ENCODE measurements around the gene TUBA4A.

The TUBA4A gene

DNA sequence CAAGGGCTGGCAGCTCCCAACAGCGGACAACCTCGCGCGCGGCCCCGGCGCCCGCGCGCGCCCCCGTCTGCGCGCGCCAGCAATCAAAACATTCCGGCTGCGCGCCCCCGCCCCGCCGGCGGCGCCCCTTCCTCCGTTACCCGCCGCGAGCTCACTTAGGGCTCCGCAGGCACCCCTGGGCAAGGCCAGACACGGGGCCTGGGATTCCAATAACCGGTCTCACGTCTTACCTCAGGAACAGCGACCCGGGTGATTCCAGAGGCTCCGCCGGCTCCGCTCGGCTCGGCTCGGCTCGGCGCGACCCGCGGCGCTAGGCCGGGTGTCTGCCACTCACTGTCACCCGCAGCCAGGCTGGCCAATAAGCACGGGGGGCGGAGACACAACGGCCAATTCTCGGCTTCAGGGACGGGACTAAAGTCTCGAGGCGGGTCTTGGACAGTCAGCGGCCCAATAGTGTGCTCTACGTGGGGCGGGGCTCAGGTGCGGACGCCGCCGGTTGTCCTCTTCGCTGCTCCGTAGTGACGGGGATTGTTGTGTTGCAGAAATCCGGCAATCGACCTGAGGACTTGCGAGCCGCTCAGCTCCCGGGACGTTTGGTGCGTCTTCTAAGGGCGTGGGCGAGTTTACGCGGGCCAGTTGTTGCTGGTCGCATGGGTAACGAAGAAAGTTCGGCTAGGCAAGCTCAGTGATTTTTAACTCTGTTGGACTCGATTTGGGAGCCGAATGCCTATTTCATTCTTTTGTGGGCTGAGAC lies 24.2 kb downstream of the TUBA4A start, which contains the start of the genes ANKZF1 and ATG9A:
Gene ANKZF1 (plus strand): TSS at position 502 of the 754 bp plus-strand sequence. CDS start 452 bp downstream, outside the sequence.
Gene ATG9A (minus strand): TSS at position 332 of the 754 bp plus-strand sequence. CDS start 1,612 bp downstream, outside the sequence.
- peak; percentile 94 for DNase-seq

DNA sequence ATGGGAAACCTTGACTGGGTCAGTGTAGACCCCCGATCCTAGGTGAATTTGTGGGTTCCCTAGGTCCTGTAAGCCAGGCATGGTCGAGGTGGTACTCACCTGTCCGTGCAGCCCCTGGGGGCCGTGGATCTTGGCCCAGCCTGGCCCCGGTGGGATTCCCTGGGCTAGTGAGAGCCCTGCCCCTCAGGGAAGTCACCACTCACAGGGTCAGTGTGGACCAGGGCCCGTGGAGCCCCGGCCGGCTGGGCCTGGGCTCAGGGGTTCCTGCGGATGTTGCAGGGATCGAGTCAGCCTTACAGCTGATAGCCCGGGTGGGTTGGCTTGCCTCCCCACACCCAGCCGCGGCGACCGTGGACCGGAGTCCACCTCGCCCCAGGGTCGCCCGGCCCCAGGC lies 24.8 kb downstream of the TUBA4A start:
- no peak for DNase-seq

DNA sequence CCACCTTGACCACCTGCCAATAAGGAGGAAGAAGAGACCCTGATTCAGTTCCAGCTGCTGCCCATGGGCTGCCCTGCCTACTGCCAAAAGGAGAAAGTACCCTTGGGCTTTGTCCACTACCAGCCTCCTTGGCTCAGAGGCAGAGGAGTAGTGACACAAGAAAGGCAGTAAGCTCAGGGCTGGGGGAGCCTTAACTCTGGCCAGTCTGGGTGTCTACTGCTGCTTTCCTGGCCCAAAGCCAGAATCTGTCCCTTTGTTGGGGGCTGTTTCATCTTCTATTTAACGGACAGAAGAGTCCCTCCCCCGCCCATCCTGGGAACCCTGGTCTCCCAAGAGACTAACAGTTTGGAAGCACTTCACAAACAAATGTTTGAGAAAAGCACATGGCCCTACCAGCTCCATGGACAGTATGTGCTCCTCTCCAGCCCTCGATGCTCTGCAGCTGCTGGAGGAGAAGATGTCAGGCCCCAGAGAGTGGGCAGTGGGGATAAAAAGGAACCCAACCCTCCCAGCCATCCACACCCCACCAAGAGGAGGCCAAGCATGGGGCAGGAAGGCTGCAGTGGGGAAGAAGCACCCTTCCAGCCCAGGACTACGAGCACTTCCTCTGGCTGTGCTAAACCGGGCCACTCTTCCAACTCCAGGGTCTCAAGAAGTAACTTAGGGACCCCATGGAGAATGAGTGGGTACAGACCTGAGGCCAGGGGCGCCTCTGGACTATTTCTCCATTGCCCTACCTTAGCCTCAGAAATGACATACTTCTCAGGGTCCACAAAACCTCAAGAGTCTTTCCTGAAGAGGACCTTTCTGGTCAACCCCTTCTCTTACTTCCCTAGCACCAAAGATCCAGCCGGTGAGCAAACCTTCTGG lies 25.4 kb downstream of the TUBA4A start:
- DNase-seq: no peak

DNA sequence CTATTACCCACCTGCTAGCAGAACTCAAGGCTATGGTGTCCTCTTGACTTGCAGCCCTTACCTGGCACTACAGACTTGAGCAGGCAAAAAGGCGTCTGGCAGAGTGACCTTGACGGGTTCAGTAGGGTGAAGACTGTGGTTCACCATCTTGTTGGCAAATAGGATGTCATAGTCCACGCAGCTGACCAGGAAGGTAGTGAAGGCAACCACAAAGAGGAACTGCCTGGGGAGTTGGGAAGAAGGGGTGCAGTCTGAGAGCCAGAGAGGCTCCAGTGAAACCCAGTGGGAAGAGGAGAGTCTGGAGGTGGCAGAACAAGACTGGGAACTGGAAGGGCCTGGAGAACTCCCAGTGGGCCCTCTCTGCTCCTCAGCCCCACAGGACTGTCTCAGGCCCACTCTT lies 28.4 kb downstream of the TUBA4A start:
- no peak for DNase-seq

DNA sequence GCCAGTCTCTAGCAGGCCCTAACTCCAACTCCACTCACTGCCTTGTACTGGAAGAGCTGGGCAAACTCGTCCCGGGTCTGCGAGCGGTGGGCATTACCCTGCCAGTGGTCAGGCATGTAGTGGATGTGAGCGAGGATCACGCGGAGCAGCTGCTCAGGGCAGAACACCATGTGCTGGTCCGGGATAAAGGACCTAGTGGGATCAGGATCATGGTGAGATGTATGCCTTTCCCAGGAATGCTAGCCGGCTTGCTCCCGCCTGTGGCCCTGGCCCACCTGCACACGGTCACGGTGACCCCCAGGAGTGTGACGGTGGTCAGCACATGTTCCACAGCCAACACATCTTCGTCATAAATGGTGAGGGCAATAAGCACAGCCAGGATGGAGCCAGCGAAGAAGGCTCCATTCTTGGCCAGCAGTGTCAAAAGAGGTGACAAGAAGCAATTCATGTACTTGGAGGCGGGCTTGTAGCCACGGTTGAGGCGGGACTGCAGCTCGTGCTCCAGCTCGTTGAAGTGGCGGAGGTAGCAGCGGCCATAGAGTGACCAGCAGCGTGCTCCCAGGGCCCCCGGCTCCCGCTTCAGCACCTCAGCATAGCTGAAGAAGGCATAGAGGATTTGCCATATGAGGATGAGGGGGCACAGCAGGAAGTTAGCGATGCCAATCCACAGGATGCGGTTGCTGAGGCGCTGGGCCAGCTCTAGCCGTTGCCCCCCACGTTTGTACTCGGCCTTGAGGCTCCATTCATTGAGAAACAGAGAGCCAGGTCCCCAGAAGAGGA lies 29.7 kb downstream of the TUBA4A start:
- no peak for DNase-seq

DNA sequence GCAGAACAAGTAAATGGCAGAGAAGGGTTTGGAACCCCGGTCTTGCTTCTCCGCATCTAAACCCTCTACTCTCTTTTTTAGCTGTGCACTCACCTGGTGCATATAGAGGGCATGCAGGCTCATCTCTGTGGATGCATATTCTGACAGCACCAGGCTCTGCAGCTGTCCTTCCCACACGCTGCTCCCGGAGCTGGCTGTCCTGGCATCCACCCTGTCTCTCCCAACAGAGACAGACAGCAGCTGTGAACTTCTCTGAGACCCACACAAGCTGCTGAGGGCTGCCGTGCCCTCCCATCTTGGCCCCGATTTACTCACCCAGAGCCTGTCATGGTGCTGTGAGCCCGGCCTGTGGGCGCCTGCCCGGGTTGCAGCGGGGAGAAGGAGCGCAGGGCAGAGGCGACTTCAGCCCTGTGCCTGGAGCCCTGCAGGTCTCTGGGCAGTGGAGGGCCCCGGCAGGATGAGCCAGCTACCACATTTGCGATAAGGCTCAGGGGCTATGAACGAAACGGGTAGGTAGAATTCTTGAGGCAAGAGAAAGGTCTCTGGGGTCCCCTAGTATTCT lies 31.7 kb downstream of the TUBA4A start:
- DNase-seq: no peak

DNA sequence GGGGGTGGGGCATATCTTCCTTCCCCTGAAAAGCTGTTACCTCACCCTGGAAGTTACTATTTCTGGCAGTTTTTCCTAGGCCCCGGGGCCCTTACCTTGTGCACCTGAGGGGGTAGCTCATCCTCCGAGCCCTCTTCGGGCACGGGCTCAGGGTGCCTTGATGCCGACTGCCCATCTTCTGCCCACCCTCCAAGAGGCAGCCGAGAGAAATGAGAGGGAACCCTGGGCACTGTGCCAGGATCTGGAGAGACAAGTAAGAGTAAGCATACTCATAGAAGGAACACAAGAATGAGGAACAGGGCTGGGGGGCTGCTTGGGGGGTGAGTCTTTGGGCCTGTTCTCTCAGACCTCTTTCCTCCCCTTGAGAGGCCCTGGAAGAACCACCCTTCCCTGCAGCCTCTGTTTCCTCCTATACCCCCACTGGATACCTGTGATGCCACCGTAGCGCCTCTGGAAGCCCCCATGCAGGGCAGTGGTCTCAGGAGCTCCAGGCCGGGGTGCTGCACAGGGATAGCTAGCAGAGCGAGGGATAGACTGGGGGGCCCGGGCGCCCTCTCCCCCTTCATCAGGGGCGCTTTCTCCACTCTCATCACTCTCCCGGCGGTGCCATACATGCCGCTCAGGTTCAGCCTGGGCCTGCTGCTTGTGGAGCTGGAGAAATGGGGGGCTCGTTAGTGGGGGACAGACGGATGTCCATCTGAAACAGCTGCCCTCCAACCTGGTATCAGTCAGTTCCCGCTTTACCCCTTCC lies 32.9 kb downstream of the TUBA4A start:
- DNase-seq: no peak

DNA sequence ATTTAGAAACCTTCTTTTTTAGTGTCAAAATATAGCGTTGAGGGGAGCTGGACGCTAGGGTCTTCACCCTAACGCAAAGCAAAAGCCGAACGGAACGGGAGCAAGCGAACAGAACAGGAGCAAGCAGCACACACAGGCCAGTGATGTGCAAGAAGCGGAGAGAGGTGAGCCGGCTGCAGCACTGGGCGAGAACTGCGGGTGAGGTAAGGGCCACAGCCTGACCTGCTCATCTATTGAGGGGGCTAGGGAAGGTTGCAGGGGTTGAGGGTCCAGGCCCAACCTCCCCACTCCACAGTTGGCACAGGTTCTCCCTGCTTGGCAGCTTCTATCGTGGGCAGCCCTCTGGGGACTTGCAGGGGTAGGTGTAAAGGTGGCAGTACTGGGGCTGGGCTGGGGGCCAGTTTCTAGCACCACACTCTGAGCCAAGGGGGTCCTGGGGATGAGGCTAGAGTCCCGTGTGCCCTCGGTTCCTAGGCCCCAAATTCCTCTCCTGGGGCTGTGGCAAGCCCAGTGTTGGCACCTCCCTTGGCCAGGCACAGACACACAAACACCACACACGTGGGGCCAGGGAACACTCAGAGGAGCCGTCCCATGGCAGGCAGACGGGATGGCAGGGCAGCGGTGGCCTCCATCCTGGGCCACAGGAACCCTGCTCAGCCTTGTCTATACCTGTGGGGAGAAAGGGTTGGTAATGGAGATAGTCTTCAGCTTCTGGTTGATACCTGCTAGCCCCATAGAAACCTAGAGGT lies 33.8 kb downstream of the TUBA4A start:
- no peak for DNase-seq

DNA sequence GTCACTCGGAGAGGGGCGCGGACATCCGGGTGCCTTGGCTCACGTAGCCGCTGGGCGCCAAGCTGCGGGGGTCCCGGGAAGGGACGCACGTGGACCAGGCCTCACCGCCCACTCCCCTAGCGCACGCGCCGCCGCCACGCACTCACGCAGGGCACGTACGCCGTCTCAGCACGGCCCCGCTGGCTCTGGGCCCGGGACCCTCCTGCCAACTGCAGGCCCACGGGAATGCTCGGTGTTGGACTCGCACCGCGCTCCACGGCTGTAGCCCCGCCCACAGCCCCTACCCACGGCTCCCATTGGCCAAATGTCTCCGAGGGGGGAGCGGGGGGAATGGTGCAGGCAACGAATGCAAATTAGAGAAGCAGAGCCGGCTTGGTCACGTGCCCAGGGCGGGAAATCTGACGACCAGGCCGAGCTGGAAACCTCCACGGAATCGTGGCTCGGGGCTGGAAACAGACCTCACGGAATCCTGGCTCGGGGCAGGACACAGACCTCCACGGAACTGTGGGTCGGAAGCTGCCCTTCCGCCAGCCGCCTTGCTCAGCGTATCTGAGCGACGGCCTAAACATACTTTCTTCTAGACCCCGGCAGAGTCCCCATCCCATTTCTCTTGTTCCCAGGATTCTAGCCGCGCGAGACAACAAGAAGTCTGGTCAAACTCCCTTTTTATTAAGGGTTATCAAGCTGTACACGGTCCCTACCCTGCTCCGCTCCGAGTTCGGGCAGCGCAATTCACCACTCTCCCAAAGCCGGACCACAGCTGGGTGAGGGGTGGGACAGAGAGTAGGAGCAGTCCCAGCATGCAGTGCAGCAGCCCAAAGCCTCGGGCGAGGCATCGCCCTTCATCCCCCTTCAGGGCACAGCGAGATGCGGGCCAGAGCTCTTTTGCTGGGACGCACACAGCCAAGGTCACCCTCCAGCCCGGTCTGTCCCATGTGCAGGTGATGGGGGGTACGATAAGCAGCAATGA lies 34.7 kb downstream of the TUBA4A start, which contains the start of gene ABCB6:
Gene ABCB6 (minus strand): TSS at position 227 of the 970 bp plus-strand sequence. CDS start 285 bp downstream, outside the sequence.
- DNase-seq: peak; percentile 83

DNA sequence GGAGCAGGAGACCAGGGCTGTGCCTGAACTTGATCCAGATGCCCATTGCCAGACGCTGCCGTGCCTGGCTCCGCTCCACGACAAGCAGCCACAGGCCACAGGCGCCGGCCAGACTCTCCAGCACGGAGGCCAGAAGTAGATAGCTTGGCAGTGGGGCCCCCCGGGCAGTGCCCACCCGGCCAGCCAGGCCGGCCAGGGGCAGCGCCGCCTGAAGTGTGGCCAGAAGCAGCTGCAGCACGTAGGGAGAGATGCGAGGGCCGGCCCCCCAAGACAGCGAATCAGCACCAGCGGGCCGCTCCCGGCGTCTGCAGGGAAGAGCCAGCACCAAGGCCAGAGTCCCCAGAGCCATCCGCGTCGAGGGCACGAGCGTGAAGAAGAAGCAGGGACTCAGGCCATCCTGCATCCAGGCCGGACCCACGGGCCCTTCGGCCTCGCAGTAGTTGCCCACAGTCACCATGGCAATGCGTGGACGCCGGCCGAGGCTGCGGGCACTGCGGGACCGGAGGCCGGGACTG lies 35.4 kb downstream of the TUBA4A start:
- peak; percentile 18 for DNase-seq

DNA sequence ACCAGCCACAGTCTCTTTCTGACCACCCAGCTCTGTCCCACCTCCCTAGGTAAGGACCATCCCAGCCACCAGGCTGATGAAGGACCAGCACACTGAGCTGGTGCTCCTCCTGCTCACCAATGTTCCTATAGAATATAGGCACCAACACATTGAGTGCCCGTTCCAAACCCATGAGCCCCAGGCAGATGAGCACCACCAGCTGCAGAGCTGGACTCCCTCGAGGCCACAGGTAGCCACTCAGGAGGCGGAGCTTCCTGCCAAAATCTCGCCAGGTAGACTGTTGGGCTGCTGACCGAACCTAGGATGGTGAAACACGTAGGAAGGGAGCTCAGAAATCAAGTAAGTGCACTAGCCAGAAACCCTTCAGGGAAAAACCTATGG lies 37.2 kb downstream of the TUBA4A start:
- DNase-seq: no peak

DNA sequence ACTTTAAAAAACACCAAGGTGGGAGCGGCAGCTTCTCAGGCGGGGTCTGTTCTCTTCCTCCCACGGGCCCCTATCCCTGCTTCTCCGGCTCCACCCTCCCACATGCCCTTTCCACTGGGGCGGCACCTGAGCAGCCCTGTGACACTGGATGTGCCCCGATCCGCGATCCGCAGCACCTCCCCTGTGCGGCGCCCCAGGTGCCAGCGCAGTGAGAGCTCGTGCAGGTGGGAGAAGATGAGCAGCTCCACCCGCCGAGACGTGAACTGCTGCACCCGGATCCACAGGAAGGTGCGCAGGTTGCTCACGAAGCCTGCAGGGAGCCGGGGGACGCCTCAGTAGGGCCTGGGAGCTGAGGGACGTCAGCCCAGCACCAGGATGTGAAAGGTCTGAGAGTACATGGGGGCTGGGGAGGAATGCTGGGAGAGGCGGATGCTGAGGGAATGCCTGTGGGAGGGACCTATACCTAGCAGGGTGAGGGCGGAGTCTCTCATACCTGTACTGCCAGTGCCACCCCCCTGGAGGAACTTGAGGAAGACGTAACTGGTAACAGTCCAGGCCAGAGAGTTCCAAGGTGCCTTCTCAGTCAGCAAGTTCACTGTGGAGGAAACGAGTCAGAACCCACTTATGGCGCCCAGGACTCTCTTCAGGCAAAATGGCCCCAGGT lies 37.7 kb downstream of the TUBA4A start:
- no peak for DNase-seq

DNA sequence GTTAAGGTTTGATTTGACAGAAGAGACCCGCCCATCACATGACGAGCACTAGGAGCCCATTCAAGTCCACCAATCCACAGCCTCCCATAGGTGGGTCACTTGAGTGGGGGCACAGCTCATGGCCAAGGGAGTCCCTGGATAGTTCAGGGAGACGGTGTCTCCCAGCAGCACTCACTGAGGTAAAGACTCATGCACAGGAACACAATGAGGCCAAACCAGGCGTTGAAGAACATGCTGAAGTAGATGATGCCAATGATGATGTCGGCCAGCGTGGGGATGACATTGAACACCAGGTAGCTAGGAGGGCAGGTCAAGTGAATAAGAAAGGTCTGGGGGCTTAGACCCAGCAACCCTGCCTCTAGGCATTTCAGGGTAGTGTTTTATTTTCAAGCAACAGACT lies 38.9 kb downstream of the TUBA4A start:
- DNase-seq: no peak

DNA sequence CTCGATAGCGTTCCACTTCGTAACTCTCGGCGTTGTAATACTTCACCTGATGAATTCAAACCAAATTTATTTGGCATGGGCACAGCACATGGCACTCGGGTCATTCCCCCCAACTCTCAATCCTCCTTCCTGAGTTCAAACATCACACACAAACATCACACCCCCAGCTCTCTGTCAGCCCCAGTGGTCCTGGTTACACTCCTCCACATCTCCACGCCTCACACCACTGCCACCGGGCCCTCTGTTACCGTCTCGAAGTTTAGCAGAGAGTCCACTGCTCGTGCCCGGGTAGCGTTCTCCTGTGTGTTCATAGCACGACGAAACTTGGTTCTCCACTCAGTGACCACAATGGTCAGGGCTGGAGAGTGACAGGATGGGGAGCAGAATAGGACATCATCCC lies 39.6 kb downstream of the TUBA4A start:
- no peak for DNase-seq

DNA sequence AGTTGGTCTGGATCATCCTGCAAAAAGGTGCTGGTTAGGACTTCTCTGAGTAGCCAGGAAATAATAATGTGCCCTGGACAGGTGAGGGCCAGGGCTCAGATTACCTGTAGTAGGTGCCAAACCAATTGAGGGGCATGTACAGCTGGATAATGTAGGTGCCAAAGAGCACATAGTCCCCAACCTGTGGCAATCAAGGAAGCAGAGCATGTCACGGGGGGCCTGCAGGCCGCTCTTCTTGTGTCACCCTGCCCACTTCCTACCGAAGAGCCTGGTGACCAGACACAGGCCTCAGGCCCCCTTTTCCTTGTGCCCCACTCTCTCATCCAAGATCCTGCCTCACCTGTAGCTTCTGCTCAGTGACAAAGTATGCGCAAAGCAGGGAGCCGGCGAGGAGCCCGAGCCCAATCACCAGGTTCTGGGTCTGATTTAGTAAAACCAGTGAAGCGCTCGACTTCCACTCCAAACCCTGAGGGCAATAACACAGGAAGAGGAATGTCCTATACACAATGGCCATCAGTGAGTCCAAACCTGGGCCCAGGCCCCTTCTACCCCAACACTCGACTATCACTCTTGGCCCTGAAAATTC lies 40.1 kb downstream of the TUBA4A start:
- DNase-seq: no peak

DNA sequence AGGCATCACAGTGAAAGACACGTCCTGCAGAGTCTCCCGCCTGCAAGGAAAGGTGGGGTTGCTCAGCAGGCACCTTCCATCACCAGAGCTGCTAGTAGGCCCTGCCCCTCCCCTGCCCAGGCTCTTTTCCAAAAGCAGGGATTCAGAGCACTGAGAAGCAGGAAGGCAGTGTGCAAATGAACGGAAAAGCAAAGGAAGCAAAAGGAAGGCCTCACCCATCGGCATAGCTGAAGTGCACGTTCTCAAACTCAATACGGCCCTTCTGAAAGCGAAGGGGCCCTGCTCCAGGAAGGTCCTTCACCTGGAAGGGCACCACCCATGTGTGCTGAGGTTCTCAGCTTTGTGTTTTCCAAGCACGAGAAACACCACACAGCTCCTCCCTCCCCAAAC lies 40.7 kb downstream of the TUBA4A start:
- DNase-seq: no peak

DNA sequence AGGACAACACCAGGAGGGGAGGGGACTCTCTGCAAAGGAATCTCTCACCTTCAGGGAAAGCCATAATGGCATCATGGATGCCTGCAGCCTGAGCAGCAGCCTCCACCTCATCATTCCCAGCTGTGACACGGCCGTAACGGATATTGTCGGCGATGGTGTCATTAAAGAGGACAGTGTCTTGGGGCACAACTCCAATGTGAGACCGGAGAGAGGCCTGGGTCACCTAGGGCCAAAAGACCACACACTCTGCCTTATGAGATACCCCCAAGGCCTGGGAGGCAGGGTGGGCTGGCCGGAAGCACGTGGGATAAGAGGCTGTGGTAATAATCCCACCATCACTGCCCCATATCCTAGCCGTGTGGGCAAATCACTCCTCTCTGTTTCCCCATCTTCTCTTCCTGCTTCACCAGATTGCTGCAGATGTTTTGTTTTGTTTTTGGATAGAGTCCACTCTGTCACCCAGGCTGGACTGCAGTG lies 42.8 kb downstream of the TUBA4A start:
- DNase-seq: no peak

DNA sequence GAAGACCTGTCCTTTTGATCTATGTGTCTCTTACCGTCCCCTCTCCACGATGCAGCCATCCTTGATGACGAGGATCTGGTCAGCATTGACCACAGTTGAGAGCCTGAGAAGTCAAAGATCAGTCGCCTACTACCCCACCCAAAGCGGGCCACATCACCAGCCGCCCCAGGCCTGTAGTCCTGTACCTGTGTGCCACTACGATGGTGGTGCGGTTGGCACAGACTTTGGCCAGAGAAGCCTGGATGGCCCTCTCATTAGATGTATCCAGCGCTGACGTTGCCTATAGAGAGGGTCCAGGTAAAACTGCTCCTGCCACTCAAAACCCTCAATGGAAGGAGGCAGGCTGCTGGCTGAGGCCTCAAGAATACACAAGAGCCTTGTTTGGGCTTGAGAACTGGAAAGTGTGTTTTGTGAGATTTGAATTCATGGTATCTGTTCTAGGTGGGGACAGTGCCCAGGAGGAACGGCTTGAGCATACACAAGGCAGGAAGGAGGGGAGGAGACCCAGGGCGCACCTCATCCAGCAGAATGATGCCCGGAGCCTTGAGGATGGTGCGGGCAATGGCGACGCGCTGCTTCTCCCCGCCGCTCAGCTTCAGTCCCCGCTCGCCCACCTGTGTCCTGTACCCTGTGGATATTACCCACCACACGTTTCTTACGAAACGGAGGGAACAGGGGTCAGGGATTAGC lies 43.4 kb downstream of the TUBA4A start:
- no peak for DNase-seq
